OCI-LY1 (cell line): ENCODE measurements around the gene FCGBP.

Experiments
- EZH2 ChIP-seq: fragments of 200-600 bp; sonication (generic), shearing (Covaris generic); IDR thresholded peaks from 2 replicates; pipeline ENCODE4 v1.8.0; 2017; ENCODE audit warnings: borderline replicate concordance, mixed run types, mild to moderate bottlenecking, antibody characterized with exemption, low read length, moderate library complexity, mixed read lengths
- TF ChIP-seq, protein P1 (sequence below): fragments of 200-600 bp; sonication (generic), shearing (Covaris generic); IDR thresholded peaks from 2 replicates; pipeline ENCODE4 v1.5.1; 2017; ENCODE audit warnings: mild to moderate bottlenecking, antibody characterized with exemption, low read length, moderate library complexity, mixed read lengths

DNA sequence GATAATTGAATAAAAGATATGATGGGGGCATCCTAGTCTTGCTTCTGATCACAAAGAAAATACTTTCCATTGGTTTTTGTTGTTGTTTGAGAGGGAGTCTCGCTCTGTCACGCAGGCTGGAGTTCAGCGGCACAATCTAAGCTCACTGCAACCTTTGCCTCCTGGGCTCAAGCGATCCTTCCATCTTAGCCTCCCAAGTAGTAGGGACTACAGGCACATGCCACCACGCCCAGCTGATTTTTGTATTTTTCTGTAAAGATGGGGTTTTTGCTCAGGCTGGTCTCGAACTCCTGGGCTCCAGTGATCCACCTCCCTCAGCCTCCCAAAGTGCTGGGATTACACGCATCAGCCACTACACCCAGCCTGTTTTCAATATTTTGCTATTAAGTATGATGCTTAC is 19.5 kb upstream of the FCGBP start:
- TF ChIP-seq, protein P1, sequence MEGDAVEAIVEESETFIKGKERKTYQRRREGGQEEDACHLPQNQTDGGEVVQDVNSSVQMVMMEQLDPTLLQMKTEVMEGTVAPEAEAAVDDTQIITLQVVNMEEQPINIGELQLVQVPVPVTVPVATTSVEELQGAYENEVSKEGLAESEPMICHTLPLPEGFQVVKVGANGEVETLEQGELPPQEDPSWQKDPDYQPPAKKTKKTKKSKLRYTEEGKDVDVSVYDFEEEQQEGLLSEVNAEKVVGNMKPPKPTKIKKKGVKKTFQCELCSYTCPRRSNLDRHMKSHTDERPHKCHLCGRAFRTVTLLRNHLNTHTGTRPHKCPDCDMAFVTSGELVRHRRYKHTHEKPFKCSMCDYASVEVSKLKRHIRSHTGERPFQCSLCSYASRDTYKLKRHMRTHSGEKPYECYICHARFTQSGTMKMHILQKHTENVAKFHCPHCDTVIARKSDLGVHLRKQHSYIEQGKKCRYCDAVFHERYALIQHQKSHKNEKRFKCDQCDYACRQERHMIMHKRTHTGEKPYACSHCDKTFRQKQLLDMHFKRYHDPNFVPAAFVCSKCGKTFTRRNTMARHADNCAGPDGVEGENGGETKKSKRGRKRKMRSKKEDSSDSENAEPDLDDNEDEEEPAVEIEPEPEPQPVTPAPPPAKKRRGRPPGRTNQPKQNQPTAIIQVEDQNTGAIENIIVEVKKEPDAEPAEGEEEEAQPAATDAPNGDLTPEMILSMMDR: no peak
- no peak for TF ChIP-seq EZH2
